ENCODE measurements around the gene SIGLEC11.
A peak's percentile ranks its signal among the peaks of the same experiment; 100 is the strongest.

Gene SIGLEC11

GRCh38 chr19:49988433-49988832 is 27.5 kb upstream of the SIGLEC11 start:
- Mint-ChIP-seq H3K36me3 (ENCODE audit: low read depth) (peaks cover 91% of the 10 kb centered on the region), H3K27ac (peak overlapping the region; percentile 60), H3K4me3 (no peak overlapping the region), H3K4me1 (ENCODE audit: low read depth) (peaks cover 23% of the 10 kb centered on the region), H3K27me3 (no peaks in the 10 kb centered on the region), H3K9me3 (no peaks in the 10 kb centered on the region)
- no peak for DNase-seq

- Mint-ChIP-seq H3K4me1 (ENCODE audit: low read depth) (peaks cover 23% of the 10 kb centered on the region), H3K4me3 (no peak overlapping the region), H3K27me3 (no peaks in the 10 kb centered on the region), H3K9me3 (no peaks in the 10 kb centered on the region), H3K36me3 (ENCODE audit: low read depth) (peaks cover 88% of the 10 kb centered on the region), H3K27ac (peak overlapping the region; percentile 60)
- no peak for DNase-seq
Measured at GRCh38 chr19:49988007-49988406, 27.0 kb upstream of the SIGLEC11 start.

GRCh38 chr19:49987159-49987698 is 26.3 kb upstream of the SIGLEC11 start:
- Mint-ChIP-seq H3K9me3 (no peaks in the 10 kb centered on the region), H3K27ac (no peak overlapping the region), H3K36me3 (ENCODE audit: low read depth) (peaks cover 86% of the 10 kb centered on the region), H3K4me1 (ENCODE audit: low read depth) (peaks cover 23% of the 10 kb centered on the region), H3K27me3 (no peaks in the 10 kb centered on the region), H3K4me3 (no peak overlapping the region)
- peak; percentile 81 for DNase-seq

GRCh38 chr19:49986354-49986753 is 25.4 kb upstream of the SIGLEC11 start:
- Mint-ChIP-seq H3K4me1 (ENCODE audit: low read depth) (peaks cover 23% of the 10 kb centered on the region), H3K27ac (no peak overlapping the region), H3K27me3 (no peaks in the 10 kb centered on the region), H3K9me3 (no peaks in the 10 kb centered on the region), H3K4me3 (no peak overlapping the region), H3K36me3 (ENCODE audit: low read depth) (peaks cover 88% of the 10 kb centered on the region)
- DNase-seq, result no peak

- Mint-ChIP-seq H3K9me3 (no peaks in the 10 kb centered on the region), H3K4me1 (ENCODE audit: low read depth) (peaks cover 23% of the 10 kb centered on the region), H3K27ac (no peak overlapping the region), H3K36me3 (ENCODE audit: low read depth) (peaks cover 84% of the 10 kb centered on the region), H3K27me3 (no peaks in the 10 kb centered on the region), H3K4me3 (no peak overlapping the region)
- no peak for DNase-seq
Measured at GRCh38 chr19:49985871-49986270, 24.9 kb upstream of the SIGLEC11 start.

GRCh38 chr19:49984491-49984890 is 23.5 kb upstream of the SIGLEC11 start:
- H3K9me3 Mint-ChIP-seq, result no peaks in the 10 kb centered on the region
- H3K4me3 Mint-ChIP-seq, result no peak overlapping the region
- H3K27me3 Mint-ChIP-seq, result no peaks in the 10 kb centered on the region
- no peak for DNase-seq
- peaks cover 78% of the 10 kb centered on the region for H3K36me3 Mint-ChIP-seq (ENCODE audit: low read depth)
- peak overlapping the region; percentile 20 for H3K27ac Mint-ChIP-seq
- peaks cover 23% of the 10 kb centered on the region for H3K4me1 Mint-ChIP-seq (ENCODE audit: low read depth)

GRCh38 chr19:49983645-49984229 is 22.8 kb upstream of the SIGLEC11 start:
- DNase-seq, result peak; percentile 86
- no peaks in the 10 kb centered on the region for H3K27me3 Mint-ChIP-seq
- H3K36me3 Mint-ChIP-seq (ENCODE audit: low read depth), result peaks cover 77% of the 10 kb centered on the region
- H3K27ac Mint-ChIP-seq, result no peak overlapping the region
- H3K4me1 Mint-ChIP-seq (ENCODE audit: low read depth), result peaks cover 16% of the 10 kb centered on the region
- H3K9me3 Mint-ChIP-seq, result no peaks in the 10 kb centered on the region
- no peak overlapping the region for H3K4me3 Mint-ChIP-seq

- Mint-ChIP-seq H3K27ac (no peak overlapping the region), H3K9me3 (no peaks in the 10 kb centered on the region), H3K36me3 (ENCODE audit: low read depth) (peaks cover 77% of the 10 kb centered on the region), H3K27me3 (no peaks in the 10 kb centered on the region), H3K4me3 (no peak overlapping the region), H3K4me1 (ENCODE audit: low read depth) (peaks cover 5% of the 10 kb centered on the region)
- DNase-seq, result no peak
Measured at GRCh38 chr19:49981603-49982593, 20.9 kb upstream of the SIGLEC11 start.

GRCh38 chr19:49978324-49978723 is 17.4 kb upstream of the SIGLEC11 start:
- H3K4me3 Mint-ChIP-seq, result no peak overlapping the region
- H3K9me3 Mint-ChIP-seq, result no peaks in the 10 kb centered on the region
- no peaks in the 10 kb centered on the region for H3K4me1 Mint-ChIP-seq (ENCODE audit: low read depth)
- DNase-seq, result no peak
- H3K36me3 Mint-ChIP-seq (ENCODE audit: low read depth), result peaks cover 67% of the 10 kb centered on the region
- H3K27ac Mint-ChIP-seq, result no peak overlapping the region
- no peaks in the 10 kb centered on the region for H3K27me3 Mint-ChIP-seq

- Mint-ChIP-seq H3K27me3 (no peaks in the 10 kb centered on the region), H3K27ac (no peak overlapping the region), H3K4me1 (ENCODE audit: low read depth) (no peaks in the 10 kb centered on the region), H3K4me3 (no peak overlapping the region), H3K36me3 (ENCODE audit: low read depth) (peaks cover 67% of the 10 kb centered on the region), H3K9me3 (no peaks in the 10 kb centered on the region)
- DNase-seq, result no peak
Measured at GRCh38 chr19:49977881-49978280, 16.9 kb upstream of the SIGLEC11 start.

GRCh38 chr19:49977076-49977475 is 16.1 kb upstream of the SIGLEC11 start:
- peaks cover 60% of the 10 kb centered on the region for H3K36me3 Mint-ChIP-seq (ENCODE audit: low read depth)
- no peaks in the 10 kb centered on the region for H3K4me1 Mint-ChIP-seq (ENCODE audit: low read depth)
- no peaks in the 10 kb centered on the region for H3K9me3 Mint-ChIP-seq
- no peak overlapping the region for H3K27ac Mint-ChIP-seq
- no peaks in the 10 kb centered on the region for H3K27me3 Mint-ChIP-seq
- no peak overlapping the region for H3K4me3 Mint-ChIP-seq
- no peak for DNase-seq

- H3K4me3 Mint-ChIP-seq, result no peak overlapping the region
- H3K4me1 Mint-ChIP-seq (ENCODE audit: low read depth), result no peaks in the 10 kb centered on the region
- peaks cover 54% of the 10 kb centered on the region for H3K36me3 Mint-ChIP-seq (ENCODE audit: low read depth)
- no peak overlapping the region for H3K27ac Mint-ChIP-seq
- no peaks in the 10 kb centered on the region for H3K27me3 Mint-ChIP-seq
- DNase-seq, result no peak
- H3K9me3 Mint-ChIP-seq, result no peaks in the 10 kb centered on the region
Measured at GRCh38 chr19:49976496-49976895, 15.5 kb upstream of the SIGLEC11 start.

GRCh38 chr19:49975051-49975450 is 14.1 kb upstream of the SIGLEC11 start:
- no peaks in the 10 kb centered on the region for H3K4me1 Mint-ChIP-seq (ENCODE audit: low read depth)
- H3K36me3 Mint-ChIP-seq (ENCODE audit: low read depth), result peaks cover 45% of the 10 kb centered on the region
- H3K4me3 Mint-ChIP-seq, result no peak overlapping the region
- H3K9me3 Mint-ChIP-seq, result no peaks in the 10 kb centered on the region
- no peak for DNase-seq
- H3K27ac Mint-ChIP-seq, result peak overlapping the region; percentile 50
- no peaks in the 10 kb centered on the region for H3K27me3 Mint-ChIP-seq

- no peak overlapping the region for H3K27ac Mint-ChIP-seq
- peaks cover 41% of the 10 kb centered on the region for H3K36me3 Mint-ChIP-seq (ENCODE audit: low read depth)
- no peak overlapping the region for H3K4me3 Mint-ChIP-seq
- peaks cover 3% of the 10 kb centered on the region for H3K27me3 Mint-ChIP-seq
- no peaks in the 10 kb centered on the region for H3K9me3 Mint-ChIP-seq
- no peaks in the 10 kb centered on the region for H3K4me1 Mint-ChIP-seq (ENCODE audit: low read depth)
- no peak for DNase-seq
Measured at GRCh38 chr19:49973987-49974386, 13.0 kb upstream of the SIGLEC11 start.

GRCh38 chr19:49972841-49973240 is 11.9 kb upstream of the SIGLEC11 start:
- peaks cover 11% of the 10 kb centered on the region for H3K27me3 Mint-ChIP-seq
- H3K4me1 Mint-ChIP-seq (ENCODE audit: low read depth), result no peaks in the 10 kb centered on the region
- no peaks in the 10 kb centered on the region for H3K9me3 Mint-ChIP-seq
- no peak for DNase-seq
- H3K36me3 Mint-ChIP-seq (ENCODE audit: low read depth), result peaks cover 29% of the 10 kb centered on the region
- H3K4me3 Mint-ChIP-seq, result no peak overlapping the region
- no peak overlapping the region for H3K27ac Mint-ChIP-seq
